HG03558 (cell line): ENCODE data around the gene PRR20G.
"Not testable (repeated sequence)": the region's sequence is repeated elsewhere in the genome, so short reads cannot be mapped to it uniquely, and the experiment has no call there.

Source experiments
- ATAC-seq: cut with Tn5 transposase; IDR thresholded peaks from one replicate; pipeline ENCODE4 v1.9.1; 2021; ENCODE audit warnings: moderate number of reproducible peaks; ENCODE audit not compliant: unreplicated experiment; ENCODE audit errors: extremely low read depth

Gene PRR20G

GRCh38 chr3:127304121-127304744, 16.4 kb upstream of the PRR20G start:
- ATAC-seq: no peak

- no peak for ATAC-seq
Observed at GRCh38 chr3:127299276-127299675, 11.4 kb upstream of the PRR20G start.

GRCh38 chr3:127296959-127297358, 9.1 kb upstream of the PRR20G start:
- ATAC-seq: no peak

GRCh38 chr3:127296166-127296565, 8.3 kb upstream of the PRR20G start:
- ATAC-seq: no peak

- ATAC-seq: not testable (repeated sequence)
Observed at GRCh38 chr3:127293650-127294049, 5.8 kb upstream of the PRR20G start.

- no peak for ATAC-seq
Observed at GRCh38 chr3:127291611-127292010, 3.8 kb upstream of the PRR20G start.

GRCh38 chr3:127291114-127291513, 3.3 kb upstream of the PRR20G start:
- no peak for ATAC-seq

- ATAC-seq: no peak
Observed at GRCh38 chr3:127289706-127290575, 2.1 kb upstream of the PRR20G start.

- ATAC-seq: no peak
Observed at GRCh38 chr3:127288921-127289705, 1.3 kb upstream of the PRR20G start.

GRCh38 chr3:127288343-127288742, 497 bp upstream of the PRR20G start:
- ATAC-seq: no peak

- ATAC-seq: no peak
Observed at GRCh38 chr3:127286571-127287140, 1.2 kb downstream of the PRR20G start.

GRCh38 chr3:127284258-127284657, 3.6 kb downstream of the PRR20G start:
- no peak for ATAC-seq

GRCh38 chr3:127277561-127277960, 10.3 kb downstream of the PRR20G start:
- no peak for ATAC-seq

- no peak for ATAC-seq
Observed at GRCh38 chr3:127276995-127277394, 10.9 kb downstream of the PRR20G start.

GRCh38 chr3:127276396-127276795, 11.4 kb downstream of the PRR20G start:
- no peak for ATAC-seq

- no peak for ATAC-seq
Observed at GRCh38 chr3:127275287-127275781, 12.5 kb downstream of the PRR20G start.

- no peak for ATAC-seq
Observed at GRCh38 chr3:127274200-127274760, 13.6 kb downstream of the PRR20G start.

GRCh38 chr3:127273206-127273605, 14.6 kb downstream of the PRR20G start:
- no peak for ATAC-seq

- no peak for ATAC-seq
Observed at GRCh38 chr3:127266186-127266585, 21.7 kb downstream of the PRR20G start.

- ATAC-seq: no peak
Observed at GRCh38 chr3:127265581-127265981, 22.3 kb downstream of the PRR20G start.
